PC-9 (cell line): Measurements from ENCODE around the gene HPDL.

ENCODE experiments used
- CTCF ChIP-seq: fragments of 200-600 bp; sonication (generic); conservative IDR thresholded peaks from 2 replicates; pipeline ENCODE4 v1.6.1; 2017; ENCODE audit warnings: mixed run types, antibody characterized with exemption, mild to moderate bottlenecking, moderate library complexity
- EZH2 ChIP-seq: fragments of 200-600 bp; sonication (generic); IDR thresholded peaks from 2 replicates; pipeline ENCODE4 v1.8.0; 2017; ENCODE audit warnings: antibody characterized with exemption, low read depth

GRCh38 chr1:45344499-45344898 is 17.8 kb downstream of the HPDL start:
- TF ChIP-seq CTCF (no peak), EZH2 (no peak)
